ENCODE measurements around the gene PERM1. TPM values are rescaled to one million over a fixed set of nuclear protein-coding genes. Genes with fewer than 3 reads are reported as not detected.
A peak's percentile ranks its signal among the peaks of the same experiment; 100 is the strongest.

Gene PERM1
- total RNA-seq, 1 experiment from 2014 or later = 0.39 TPM

- TF ChIP-seq TCF7L2 (IDR thresholded peaks at IDR 0.05; ENCODE audit: borderline replicate concordance, extremely low read depth, insufficient read depth, insufficient read length) = no peak
- no peak for TF ChIP-seq ATF3 (IDR thresholded peaks at IDR 0.05)
- TF ChIP-seq ZBTB33 (IDR thresholded peaks at IDR 0.05; ENCODE audit: extremely low read depth, insufficient replicate concordance, low read length) = no peak
- TF ChIP-seq POLR2A (IDR thresholded peaks at IDR 0.05; ENCODE audit: borderline replicate concordance, extremely low read depth, insufficient read depth, insufficient read length) = no peak
- TF ChIP-seq POLR2AphosphoS5 (IDR thresholded peaks at IDR 0.05; ENCODE audit: low read depth, low read length) = no peak
- no peak for TF ChIP-seq SRF (IDR thresholded peaks at IDR 0.05; ENCODE audit: low read depth)
- TF ChIP-seq EZH2 (IDR thresholded peaks at IDR 0.05) = no peak
- TF ChIP-seq RAD21 (IDR thresholded peaks at IDR 0.05; ENCODE audit: low read depth) = no peak
- no peak for TF ChIP-seq ELF1 (IDR thresholded peaks at IDR 0.05; ENCODE audit: borderline replicate concordance, low read depth)
- no peak for TF ChIP-seq MAX (IDR thresholded peaks at IDR 0.05)
- no peak for TF ChIP-seq SIN3A (IDR thresholded peaks at IDR 0.05; ENCODE audit: low read depth)
- no peak for TF ChIP-seq SP1 (IDR thresholded peaks at IDR 0.05; ENCODE audit: low read depth)
- no peak for TF ChIP-seq EGR1 (IDR thresholded peaks at IDR 0.05; ENCODE audit: low read depth)
- no peak for TF ChIP-seq JUND (IDR thresholded peaks at IDR 0.05)
- no peak for TF ChIP-seq CTCF (IDR thresholded peaks at IDR 0.05 in 2 of 3, conservative IDR thresholded peaks at IDR 0.05 in 1 of 3; ENCODE audit: borderline replicate concordance in 1 of 3, insufficient read depth in 1 of 3, low read depth in 2 of 3, low read length in 2 of 3)
- TF ChIP-seq CEBPB (IDR thresholded peaks at IDR 0.05; ENCODE audit: low read depth) = no peak
- TF ChIP-seq ZFX (IDR thresholded peaks at IDR 0.05) = no peak
- no peak for TF ChIP-seq ZNF274 (IDR thresholded peaks at IDR 0.05; ENCODE audit: low read depth, low read length)
- no peak for TF ChIP-seq YY1 (IDR thresholded peaks at IDR 0.05; ENCODE audit: extremely low read depth, insufficient replicate concordance, low read depth, low read length)
- no TSS peak for BruUV-seq (replicated peaks)
Measured at GRCh38 chr1:963301-963651, 18.6 kb downstream of the PERM1 start.

More at GRCh38 chr1:963301-963651, 18.6 kb downstream of the PERM1 start:
- Histone ChIP-seq H4K20me1 (ENCODE audit: insufficient read depth) (no peaks in the 10 kb centered on the region), H3K9ac (ENCODE audit: low read length) (no peak overlapping the region), H3K9me3 (ENCODE audit: control insufficient read depth in 1 of 2, insufficient read depth in 1 of 2, low read depth in 1 of 2, low read length in 2 of 2) (no peaks in the 10 kb centered on the region), H3K4me3 (replicated peaks in 1 of 2; ENCODE audit: low read depth in 1 of 2, low read length in 2 of 2) (no peak overlapping the region), H2AFZ (ENCODE audit: low read depth, low read length, poor library complexity, severe bottlenecking) (no peak overlapping the region), H3K36me3 (ENCODE audit: control insufficient read depth in 1 of 2, insufficient read depth in 2 of 2, low read length in 2 of 2) (peaks cover 11 to 19% of the 10 kb centered on the region in 2 experiments; a peak in 3 of 4 replicates), H3K27me3 (ENCODE audit: insufficient read depth, low read length) (no peaks in the 10 kb centered on the region), H3K27ac (ENCODE audit: low read depth, low read length) (peak overlapping the region; percentile 18; the same call in 1 of the 2 replicates), H3K4me1 (ENCODE audit: control insufficient read depth in 1 of 2, insufficient read depth in 2 of 2, low read length in 2 of 2) (peaks cover 21 to 40% of the 10 kb centered on the region in 2 experiments), H3K79me2 (ENCODE audit: insufficient read depth, low read length) (peaks cover 34% of the 10 kb centered on the region), H3K9me2 (ENCODE audit: insufficient read depth) (no peaks in the 10 kb centered on the region), H3K4me2 (ENCODE audit: low read length) (no peak overlapping the region)
- ChIA-PET POLR2A (no interaction called here), CTCF (no interaction called here), RAD21 (ENCODE audit: low non-redundant PET in 1 of 2, low total read pairs in 2 of 2, uncharacterized antibody in 2 of 2, unreplicated experiment in 2 of 2) (no interaction called here)
- intact Hi-C loops (cut with micrococcal nuclease) = loop anchor here (5.0 kb wide), 1 partner anchor 61 kb away; no protein-coding TSS in a partner anchor
- ATAC-seq (no peak), DNase-seq (ENCODE audit: low read depth, low spot score) (no peak)

Measured in HCT116 (cell line).